CD4-positive, alpha-beta T cell treated with Interleukin-12 subunit alpha and Interleukin-12 subunit beta, for 1 hour (primary cell): ENCODE results near the gene ACVR2A.

Experiments
- DNase-seq: peaks from one replicate; pipeline ENCODE4 v3.0.0-alpha.2; 2020

Gene ACVR2A

DNA sequence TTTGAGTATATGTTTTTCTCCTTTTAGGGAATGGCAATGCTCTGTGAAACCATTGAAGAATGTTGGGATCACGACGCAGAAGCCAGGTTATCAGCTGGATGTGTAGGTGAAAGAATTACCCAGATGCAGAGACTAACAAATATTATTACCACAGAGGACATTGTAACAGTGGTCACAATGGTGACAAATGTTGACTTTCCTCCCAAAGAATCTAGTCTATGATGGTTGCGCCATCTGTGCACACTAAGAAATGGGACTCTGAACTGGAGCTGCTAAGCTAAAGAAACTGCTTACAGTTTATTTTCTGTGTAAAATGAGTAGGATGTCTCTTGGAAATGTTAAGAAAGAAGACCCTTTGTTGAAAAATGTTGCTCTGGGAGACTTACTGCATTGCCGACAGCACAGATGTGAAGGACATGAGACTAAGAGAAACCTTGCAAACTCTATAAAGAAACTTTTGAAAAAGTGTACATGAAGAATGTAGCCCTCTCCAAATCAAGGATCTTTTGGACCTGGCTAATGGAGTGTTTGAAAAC, 82.3 kb downstream of the ACVR2A start:
- no peak for DNase-seq

DNA sequence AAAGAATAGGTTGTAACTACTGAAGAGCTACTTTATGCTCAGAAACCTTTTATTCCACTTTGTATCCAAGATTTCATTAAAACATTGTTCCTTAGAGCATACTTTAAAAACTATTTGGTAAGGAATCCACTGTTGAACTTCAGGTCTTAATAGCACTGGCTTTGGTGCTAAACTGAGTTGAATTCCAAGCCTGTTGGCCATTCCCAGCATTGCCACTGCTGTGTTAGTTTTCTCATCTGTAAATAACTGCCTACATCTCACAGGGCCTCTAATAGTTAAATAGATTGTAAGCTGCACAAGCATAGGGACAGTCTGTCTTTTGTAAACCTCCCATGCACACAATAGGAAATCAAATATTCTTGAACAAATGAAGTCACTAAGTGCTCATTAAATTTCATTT, 89.1 kb downstream of the ACVR2A start:
- no peak for DNase-seq

DNA sequence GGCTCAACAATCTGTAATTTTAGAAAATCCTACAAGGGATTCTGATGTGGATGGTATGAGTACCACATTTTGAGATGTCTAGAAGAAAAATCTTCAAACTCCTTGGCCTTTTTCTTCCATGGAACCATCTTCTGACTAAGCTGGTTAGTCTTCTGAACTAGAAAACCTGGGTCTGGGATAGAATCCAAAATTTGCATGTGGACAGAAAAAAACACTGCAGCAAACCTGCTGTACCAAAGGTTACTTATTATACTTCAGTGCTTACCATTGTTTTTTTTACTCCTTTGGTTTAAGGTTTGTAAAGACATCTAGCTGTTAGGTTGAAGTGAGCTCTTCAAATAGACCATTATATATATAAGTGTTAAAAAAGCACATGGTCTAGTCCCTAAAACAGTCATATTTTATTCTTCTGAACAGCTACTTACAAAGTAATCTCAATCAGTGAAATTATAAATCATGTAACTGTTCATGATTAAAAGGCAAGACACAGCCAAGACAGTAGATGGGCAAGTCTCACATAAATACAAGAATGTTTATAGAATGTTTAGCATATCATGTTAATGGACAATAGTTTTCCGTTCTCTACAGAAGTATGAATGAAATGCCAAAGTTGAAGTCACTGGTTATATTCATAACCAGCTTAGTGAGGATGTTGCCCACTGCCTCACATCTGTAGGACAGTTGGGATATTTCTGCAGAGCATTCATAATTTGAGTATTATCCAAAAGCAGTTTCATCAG, 90.2 kb downstream of the ACVR2A start:
- no peak for DNase-seq

DNA sequence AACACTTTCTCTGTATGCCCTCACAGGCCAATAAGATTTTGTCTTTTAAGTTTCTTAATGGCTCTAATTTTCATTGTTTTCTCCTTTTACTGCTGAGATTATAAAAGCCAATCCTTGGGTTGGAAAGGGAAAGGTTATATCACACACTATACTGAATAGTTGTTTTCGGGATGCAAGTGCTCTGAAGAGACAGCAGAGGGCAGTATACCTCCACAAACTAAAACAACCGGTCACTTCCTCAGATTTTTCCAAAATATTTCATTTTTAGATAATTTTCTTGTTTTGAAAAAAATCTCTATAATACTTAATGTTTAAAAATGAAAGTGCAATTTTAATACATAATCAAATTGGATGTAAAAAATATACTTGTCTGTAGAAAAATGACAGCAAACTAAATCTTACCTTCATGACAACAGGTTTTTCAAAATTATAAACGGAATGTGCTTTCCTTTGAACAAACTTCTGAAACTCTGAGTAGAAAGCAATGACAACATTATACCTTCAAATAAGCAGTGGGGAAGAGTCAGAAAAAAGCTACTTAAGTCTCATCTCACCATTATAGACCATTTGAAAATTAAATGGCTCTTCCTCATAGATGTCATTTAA, 93.0 kb downstream of the ACVR2A start:
- DNase-seq, result peak; percentile 38

DNA sequence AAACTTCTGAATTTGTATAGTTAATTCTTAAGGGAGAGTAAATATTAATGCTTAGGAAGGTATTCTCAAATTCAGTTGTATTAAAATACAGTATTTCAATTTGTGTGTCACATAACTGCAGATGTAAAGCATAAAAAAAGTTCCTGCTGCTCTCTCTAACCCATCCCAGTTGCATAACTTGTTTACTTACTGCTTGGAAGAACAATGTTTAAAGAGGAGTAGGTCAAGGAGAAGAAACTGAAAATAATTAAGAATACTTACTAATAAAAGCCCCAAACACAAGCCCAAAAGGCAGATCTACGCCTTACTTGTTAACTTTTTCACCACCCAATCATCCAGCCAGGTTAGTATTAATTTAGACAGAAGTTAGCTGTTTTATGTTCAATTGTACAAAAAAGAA, 94.5 kb downstream of the ACVR2A start:
- DNase-seq, result no peak

DNA sequence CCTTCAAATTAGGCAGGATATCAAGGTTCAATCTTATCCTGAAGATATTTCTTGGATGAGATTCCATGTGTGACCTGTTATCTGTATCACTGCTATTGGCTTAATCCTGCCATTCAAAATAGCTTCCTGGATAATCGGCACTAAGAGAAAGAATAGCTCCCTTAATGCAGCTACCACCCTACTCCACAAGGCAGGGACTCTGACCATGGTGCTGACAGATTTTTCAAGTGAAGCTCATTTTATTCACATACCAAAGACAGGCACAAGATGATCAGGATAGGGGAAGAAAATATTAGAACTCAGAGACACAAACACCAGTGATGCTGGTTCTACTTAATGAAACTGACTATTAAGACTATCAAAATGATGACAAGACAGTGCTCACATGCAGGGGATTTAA, 100.8 kb downstream of the ACVR2A start:
- DNase-seq, result no peak

DNA sequence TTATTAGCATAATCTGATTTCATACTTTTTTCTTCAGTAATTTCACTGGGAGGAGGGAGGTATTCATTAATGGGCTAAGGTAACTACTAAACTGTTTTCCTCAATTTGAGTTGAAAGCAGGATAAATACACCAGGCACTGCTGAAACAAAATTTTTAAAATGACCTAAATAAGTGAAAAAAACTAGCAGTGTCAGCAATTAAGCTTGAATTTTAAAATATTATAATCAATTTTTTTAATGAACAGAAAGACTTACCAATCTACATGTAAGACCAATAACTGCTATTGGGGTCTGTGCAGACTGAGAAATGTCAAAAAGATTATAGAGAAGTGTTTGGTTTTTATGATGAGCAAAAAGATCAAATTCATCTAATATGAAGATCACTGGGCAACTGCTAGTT, 107.3 kb downstream of the ACVR2A start:
- DNase-seq, result no peak

DNA sequence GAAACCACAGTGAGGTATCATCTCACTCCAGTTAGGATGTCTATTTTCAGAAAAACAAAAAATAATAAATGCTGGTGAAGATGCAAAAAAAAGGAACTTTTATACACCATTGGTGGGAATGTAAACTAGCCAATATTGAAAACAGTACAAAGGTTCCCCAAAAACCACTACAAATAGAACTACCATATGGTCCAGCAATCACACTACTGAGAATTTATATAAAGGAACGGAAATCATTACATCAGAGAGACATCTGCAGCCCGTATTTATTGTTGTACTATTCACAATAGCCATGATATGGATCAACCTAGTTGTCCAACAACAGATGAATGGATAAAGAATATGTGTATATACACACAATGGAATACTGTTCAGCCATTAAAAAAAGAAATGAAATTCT, 123.7 kb downstream of the ACVR2A start:
- no peak for DNase-seq

DNA sequence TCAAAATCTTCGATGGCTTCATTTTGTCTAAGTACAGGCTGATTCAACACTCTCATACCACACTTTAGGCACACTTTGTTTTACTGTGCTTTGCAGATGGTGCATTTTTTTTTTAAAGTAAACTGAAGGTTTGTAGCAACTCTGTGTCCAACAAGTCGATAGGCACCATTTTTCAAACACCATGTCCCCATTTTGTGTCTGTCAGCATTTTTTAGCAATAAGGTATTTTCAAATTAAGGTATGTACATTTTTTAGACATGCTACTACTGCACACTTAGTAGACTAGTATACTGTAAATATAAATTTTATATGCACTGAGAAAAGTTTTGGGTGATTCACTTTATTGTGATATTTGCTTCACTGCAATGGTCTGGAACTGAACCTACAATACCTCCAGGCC, 131.3 kb downstream of the ACVR2A start:
- no peak for DNase-seq

DNA sequence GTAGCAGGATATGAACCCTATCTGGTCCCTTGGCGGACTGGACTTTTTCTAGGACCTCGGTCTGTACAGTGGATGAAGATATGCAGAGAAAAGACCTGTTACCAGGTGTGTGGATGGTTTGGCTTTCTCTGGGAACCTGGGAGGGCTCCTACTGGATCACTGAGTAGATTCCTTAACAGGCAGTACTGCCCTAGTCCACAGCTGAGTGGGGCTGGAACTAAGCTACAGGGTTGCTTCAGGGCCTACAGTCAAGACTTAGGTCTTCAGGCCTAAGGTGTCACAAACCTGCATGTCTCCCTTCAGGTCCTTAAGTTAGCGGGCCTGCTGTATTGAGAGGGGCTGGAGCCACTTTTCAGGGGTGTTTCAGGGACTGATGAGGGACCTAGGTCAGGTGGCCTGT, 132.8 kb downstream of the ACVR2A start:
- DNase-seq, result no peak
